Vagina (tissue), 2 donors: Measurements from ENCODE around the gene RAB44.

Experiments used
- CTCF ChIP-seq, 3 experiments: fragments of 450-650 bp in 2 of 3; fragments of 200-600 bp in 1 of 3; sonication (generic) in 1 of 3; IDR thresholded peaks; one replicate each; pipeline ENCODE4 v1.5.1; 2017 to 2019; ENCODE audit warnings: antibody characterized with exemption in 3 of 3, mild to moderate bottlenecking in 2 of 3, moderate library complexity in 2 of 3
- POLR2A ChIP-seq, 2 donors: fragments of 450-650 bp; IDR thresholded peaks; one replicate each; pipeline ENCODE4 v1.6.1; 2017; ENCODE audit warnings: antibody characterized with exemption in 2 of 2, mild to moderate bottlenecking in 2 of 2, moderate library complexity in 2 of 2
- POLR2AphosphoS5 ChIP-seq, 2 donors: sonication (generic); formaldehyde crosslinking; IDR thresholded peaks; one replicate each; pipeline ENCODE4 v1.9.0; 2017; ENCODE audit warnings: antibody characterized with exemption in 2 of 2, mild to moderate bottlenecking in 2 of 2, low read depth in 1 of 2; ENCODE audit not compliant: insufficient read depth in 1 of 2

- TF ChIP-seq CTCF (IDR thresholded peaks at IDR 0.05) (no peak), POLR2AphosphoS5 (IDR thresholded peaks at IDR 0.05; ENCODE audit: insufficient read depth in 1 of 2, low read depth in 1 of 2) (no peak), POLR2A (IDR thresholded peaks at IDR 0.05) (no peak)
Observed at GRCh38 chr6:36739947-36740817, 42.6 kb downstream of the RAB44 start.
